ENCODE results near the gene BPIFB6. TPM values are rescaled to one million over a fixed set of nuclear protein-coding genes. Genes with fewer than 3 reads are reported as not detected.

Gene BPIFB6
- polyA plus RNA-seq, 2 of the 4 experiments (the other 2 are of a cell fraction): not detected

- TF ChIP-seq CEBPB (IDR thresholded peaks at IDR 0.05): no peak
- TF ChIP-seq NFE2L2 (conservative IDR thresholded peaks at IDR 0.05; ENCODE audit: low read length): no peak
- no peak for TF ChIP-seq NR3C1 (IDR thresholded peaks at IDR 0.05)
Measured at GRCh38 chr20:33068251-33068939, 36.9 kb downstream of the BPIFB6 start (continued).

GRCh38 chr20:33069673-33070072, 38.2 kb downstream of the BPIFB6 start:
- H3K4me3 ChIP-seq: no peak overlapping the region
- no peaks in the 10 kb centered on the region for H3K9me3 ChIP-seq
- H3K27ac ChIP-seq: no peak overlapping the region
- ATAC-seq (no peak), DNase-seq (ENCODE audit: low read depth in 1 of 2, low spot score in 1 of 2) (no peak), FAIRE-seq (no peak)
- no peak for TF ChIP-seq HDAC2 (IDR thresholded peaks at IDR 0.05)
- TF ChIP-seq BHLHE40 (IDR thresholded peaks at IDR 0.05; ENCODE audit: low read depth, low read length): no peak
- TF ChIP-seq POLR2AphosphoS2 (conservative IDR thresholded peaks at IDR 0.05; ENCODE audit: low read length): no peak
- no peak for TF ChIP-seq MYC (IDR thresholded peaks at IDR 0.05; ENCODE audit: borderline replicate concordance, low read length)
- TF ChIP-seq CHD4 (IDR thresholded peaks at IDR 0.05; ENCODE audit: borderline replicate concordance): no peak
- TF ChIP-seq TFCP2L1 (CRISPR knock-in tag; IDR thresholded peaks at IDR 0.05): no peak
- no peak for TF ChIP-seq HMGXB4 (CRISPR knock-in tag; IDR thresholded peaks at IDR 0.05; ENCODE audit: borderline replicate concordance)
- no peak for TF ChIP-seq KDM5A (IDR thresholded peaks at IDR 0.05)
- no peak for TF ChIP-seq POLR2A (IDR thresholded peaks at IDR 0.05; ENCODE audit: low read length)
- no peak for TF ChIP-seq ATOH8 (CRISPR knock-in tag; IDR thresholded peaks at IDR 0.05; ENCODE audit: low read depth)
- no peak for TF ChIP-seq ZFP36 (IDR thresholded peaks at IDR 0.05; ENCODE audit: borderline replicate concordance, partially characterized antibody)
- TF ChIP-seq RAD21 (conservative IDR thresholded peaks at IDR 0.05 in 1 of 2, IDR thresholded peaks at IDR 0.05 in 1 of 2): no peak
- TF ChIP-seq ZNF302 (CRISPR knock-in tag; IDR thresholded peaks at IDR 0.05): no peak
- TF ChIP-seq GATA3 (IDR thresholded peaks at IDR 0.05; ENCODE audit: borderline replicate concordance): no peak
- no peak for TF ChIP-seq MAFK (IDR thresholded peaks at IDR 0.05; ENCODE audit: partially characterized antibody)
- no peak for TF ChIP-seq USF2 (IDR thresholded peaks at IDR 0.05)
- H3K4me2 ChIP-seq: no peak overlapping the region
- H3K4me1 ChIP-seq: no peaks in the 10 kb centered on the region
- POLR2A ChIA-PET: no interaction called here
- 59% methylated on average over 9 of the region's 9 CpGs for WGBS (ENCODE audit: missing lambda C conversion rate)
- CTCF ChIA-PET: interaction anchor here (3.5 kb wide), 1 partner anchor 26 kb away, joined by 16 read pairs; no protein-coding TSS in a partner anchor

GRCh38 chr20:33070111-33071053, 38.9 kb downstream of the BPIFB6 start:
- H3K4me2 ChIP-seq: no peak overlapping the region
- H3K27ac ChIP-seq: no peak overlapping the region
- H3K4me3 ChIP-seq: no peak overlapping the region
- H3K4me1 ChIP-seq: no peaks in the 10 kb centered on the region
- CTCF ChIA-PET: no interaction called here
- H3K9me3 ChIP-seq: no peaks in the 10 kb centered on the region
- no peak for ATAC-seq
- FAIRE-seq: no peak
- POLR2A ChIA-PET: interaction anchor here (0.7 kb wide), 1 partner anchor 8 kb away, joined by 6 read pairs; no protein-coding TSS in a partner anchor
- DNase-seq (ENCODE audit: low read depth in 1 of 2, low spot score in 1 of 2): no peak
- WGBS (ENCODE audit: missing lambda C conversion rate): 73% methylated on average over 17 of the region's 19 CpGs
- TF ChIP-seq HMGXB4 (CRISPR knock-in tag; IDR thresholded peaks at IDR 0.05; ENCODE audit: borderline replicate concordance) (no peak), RFX5 (IDR thresholded peaks at IDR 0.05) (no peak), PHF8 (IDR thresholded peaks at IDR 0.05; ENCODE audit: borderline replicate concordance, low read depth) (no peak), RNF2 (IDR thresholded peaks at IDR 0.05; ENCODE audit: borderline replicate concordance, low read depth) (no peak), HOXB5 (CRISPR knock-in tag; IDR thresholded peaks at IDR 0.05) (no peak), HES2 (IDR thresholded peaks at IDR 0.05) (no peak), ZC3H11A (IDR thresholded peaks at IDR 0.05) (no peak), KDM1A (IDR thresholded peaks at IDR 0.05; ENCODE audit: low read depth) (no peak), E2F6 (IDR thresholded peaks at IDR 0.05; ENCODE audit: borderline replicate concordance, low read depth) (no peak), EHMT2 (IDR thresholded peaks at IDR 0.05; ENCODE audit: low read depth) (no peak), NPAS2 (CRISPR knock-in tag; IDR thresholded peaks at IDR 0.05; ENCODE audit: borderline replicate concordance) (no peak)

Measured in A549 (cell line).